Large intestine (tissue), 3 donors: ENCODE measurements around the gene ZDHHC11. TPM values are rescaled to one million over a fixed set of nuclear protein-coding genes. Genes with fewer than 3 reads are reported as not detected.
"Not testable (repeated sequence)": the region's sequence is repeated elsewhere in the genome, so short reads cannot be mapped to it uniquely, and the experiment has no call there.

Experiments
- DNase-seq, 2 donors: peaks; one replicate each; pipeline versions ENCODE4 v3.0.0 to v3.0.0-alpha.2; 2013
- H3K27ac ChIP-seq: one replicate; pipeline ENCODE4 v1.5.1; 2013; ENCODE audit warnings: low read length
- H3K27me3 ChIP-seq: 2 replicates; pipeline ENCODE4 v1.6.1; 2013; ENCODE audit warnings: low read length; ENCODE audit not compliant: control insufficient read depth, insufficient read depth
- H3K36me3 ChIP-seq: 2 replicates; pipeline ENCODE4 v1.6.1; 2013; ENCODE audit warnings: low read length; ENCODE audit not compliant: control insufficient read depth, insufficient read depth
- H3K4me1 ChIP-seq: one replicate; pipeline ENCODE4 v1.6.1; 2013; ENCODE audit warnings: low read length; ENCODE audit not compliant: control insufficient read depth, insufficient read depth
- H3K4me3 ChIP-seq: one replicate; pipeline ENCODE4 v1.5.1; 2013; ENCODE audit warnings: low read length
- H3K9me3 ChIP-seq: one replicate; pipeline ENCODE4 v1.6.1; 2013; ENCODE audit warnings: mild to moderate bottlenecking, low read depth, low read length, moderate library complexity; ENCODE audit not compliant: control insufficient read depth
- WGBS: methylation state at CpG from one replicate; pipeline ENCODE4 v1.1.5; 2013; ENCODE audit warnings: low lambda C conversion rate; ENCODE audit not compliant: insufficient coverage; 5-methylcytosine and 5-hydroxymethylcytosine counted together
- polyA plus RNA-seq: library from polyadenylated mRNA; unstranded; fragments of 120-200 nt; gene quantifications from one replicate; pipeline ENCODE4 v1.2.1, GENCODE V29; 2013

The ZDHHC11 gene
- polyA plus RNA-seq, 1 donor = 41.0 TPM

GRCh38 chr5:774854-775505 lies 75.8 kb downstream of the ZDHHC11 start:
- not testable (repeated sequence) for H3K4me1 ChIP-seq, H3K36me3 ChIP-seq, H3K9me3 ChIP-seq, H3K27ac ChIP-seq, H3K4me3 ChIP-seq, DNase-seq, H3K27me3 ChIP-seq
- no CpG with 5 or more reads among the region's 18 CpGs for WGBS

GRCh38 chr5:774304-774703 lies 76.5 kb downstream of the ZDHHC11 start:
- not testable (repeated sequence) for H3K27me3 ChIP-seq, DNase-seq, H3K4me1 ChIP-seq, H3K9me3 ChIP-seq, H3K27ac ChIP-seq, H3K4me3 ChIP-seq, H3K36me3 ChIP-seq
- WGBS = no CpG with 5 or more reads among the region's 6 CpGs

- no peaks in the 10 kb centered on the region for H3K27me3 ChIP-seq
- H3K4me3 ChIP-seq = no peak overlapping the region
- H3K27ac ChIP-seq = no peak overlapping the region
- no peaks in the 10 kb centered on the region for H3K4me1 ChIP-seq
- WGBS = no CpG with 5 or more reads among the region's 12 CpGs
- H3K9me3 ChIP-seq = peaks cover 3% of the 10 kb centered on the region
- peaks cover 2% of the 10 kb centered on the region for H3K36me3 ChIP-seq
- DNase-seq = no peak
Observed at GRCh38 chr5:773517-774264, 77.1 kb downstream of the ZDHHC11 start.

- 83% methylated on average over 3 of the region's 13 CpGs for WGBS
- not testable (repeated sequence) for H3K36me3 ChIP-seq, H3K27me3 ChIP-seq, H3K4me3 ChIP-seq, DNase-seq, H3K27ac ChIP-seq, H3K4me1 ChIP-seq, H3K9me3 ChIP-seq
Observed at GRCh38 chr5:772931-773330, 77.9 kb downstream of the ZDHHC11 start.

GRCh38 chr5:772547-772890 lies 78.3 kb downstream of the ZDHHC11 start:
- WGBS = no CpG with 5 or more reads among the region's 14 CpGs
- not testable (repeated sequence) for H3K9me3 ChIP-seq, H3K4me3 ChIP-seq

GRCh38 chr5:771841-772546 lies 78.8 kb downstream of the ZDHHC11 start:
- H3K27ac ChIP-seq, H3K4me1 ChIP-seq, H3K4me3 ChIP-seq, H3K27me3 ChIP-seq, DNase-seq, H3K9me3 ChIP-seq, H3K36me3 ChIP-seq: not testable (repeated sequence)
- WGBS = no CpG with 5 or more reads among the region's 31 CpGs

More at GRCh38 chr5:772547-772890, 78.3 kb downstream of the ZDHHC11 start:
- not testable (repeated sequence) for DNase-seq, H3K4me1 ChIP-seq, H3K36me3 ChIP-seq, H3K27ac ChIP-seq, H3K27me3 ChIP-seq

GRCh38 chr5:771087-771781 lies 79.6 kb downstream of the ZDHHC11 start:
- H3K36me3 ChIP-seq, H3K27ac ChIP-seq, H3K27me3 ChIP-seq, DNase-seq, H3K9me3 ChIP-seq, H3K4me3 ChIP-seq, H3K4me1 ChIP-seq: not testable (repeated sequence)
- WGBS = no CpG with 5 or more reads among the region's 19 CpGs

- not testable (repeated sequence) for H3K9me3 ChIP-seq, DNase-seq
- WGBS = no CpG with 5 or more reads among the region's 10 CpGs
Observed at GRCh38 chr5:770585-770984, 80.2 kb downstream of the ZDHHC11 start.

GRCh38 chr5:769485-770145 lies 81.2 kb downstream of the ZDHHC11 start:
- peaks cover 14% of the 10 kb centered on the region for H3K36me3 ChIP-seq
- not testable (repeated sequence) for H3K4me3 ChIP-seq, H3K27ac ChIP-seq, H3K27me3 ChIP-seq, DNase-seq, H3K9me3 ChIP-seq, H3K4me1 ChIP-seq
- WGBS = no CpG with 5 or more reads among the region's 29 CpGs

More at GRCh38 chr5:770585-770984, 80.2 kb downstream of the ZDHHC11 start:
- not testable (repeated sequence) for H3K27ac ChIP-seq, H3K4me1 ChIP-seq, H3K4me3 ChIP-seq, H3K27me3 ChIP-seq
- H3K36me3 ChIP-seq = peaks cover 14% of the 10 kb centered on the region
